Testis (tissue), 3 donors: Measurements from ENCODE around the gene PTN. TPM values are rescaled to one million over a fixed set of nuclear protein-coding genes. Genes with fewer than 3 reads are reported as not detected.
"Not testable (repeated sequence)": the region's sequence is repeated elsewhere in the genome, so short reads cannot be mapped to it uniquely, and the experiment has no call there.

ENCODE experiments used
- DNase-seq: peaks from one replicate; pipeline ENCODE4 v3.0.0-alpha.2; 2019
- H3K27ac ChIP-seq, 2 donors: fragments of 200-600 bp; sonication (generic); one replicate each; pipeline ENCODE4 v1.5.1; 2019
- H3K27me3 ChIP-seq: fragments of 200-600 bp; sonication (generic); one replicate; pipeline ENCODE4 v1.5.1; 2019
- H3K36me3 ChIP-seq: fragments of 200-600 bp; sonication (generic); one replicate; pipeline ENCODE4 v1.5.1; 2017; ENCODE audit warnings: low read depth; ENCODE audit errors: missing control alignments
- H3K4me1 ChIP-seq: fragments of 200-600 bp; sonication (generic); one replicate; pipeline ENCODE4 v1.5.1; 2019
- H3K4me3 ChIP-seq, 2 donors: fragments of 200-600 bp; sonication (generic); one replicate each; pipeline ENCODE4 v1.5.1; 2017 to 2019
- H3K9me3 ChIP-seq: fragments of 200-600 bp; sonication (generic); one replicate; pipeline ENCODE4 v1.5.1; 2017
- CTCF ChIP-seq, 3 experiments: fragments of 450-650 bp in 2 of 3; fragments of 200-600 bp in 1 of 3; sonication (generic) in 1 of 3; IDR thresholded peaks; one replicate each; pipeline ENCODE4 v1.5.1; 2016 to 2019; ENCODE audit warnings: antibody characterized with exemption in 3 of 3, mild to moderate bottlenecking in 2 of 3, moderate library complexity in 1 of 3
- POLR2A ChIP-seq: fragments of 450-650 bp; IDR thresholded peaks from one replicate; pipeline ENCODE4 v1.6.1; 2017; ENCODE audit warnings: antibody characterized with exemption, mild to moderate bottlenecking, moderate library complexity
- WGBS, 2 donors: methylation state at CpG; one replicate each; pipeline ENCODE4 v1.1.5; 2018; 5-methylcytosine and 5-hydroxymethylcytosine counted together
- intact Hi-C: fragments of 100-400 bp; cut with DNase I; formaldehyde crosslinking; loops from one replicate; pipeline ENCODE4 v1.15.1; 2023; ENCODE audit warnings: low total_unique reads
- polyA plus RNA-seq: library from polyadenylated mRNA; stranded (reverse); fragments of 350-450 nt; fragmentation: Illumina TruSeq; extraction: RNeasy Lipid Tissue Mini Kit (QIAGEN cat#74804); gene quantifications from one replicate; pipeline ENCODE4 v1.2.3, GENCODE V29; 2014; ENCODE audit warnings: low read depth, low replicate concordance; ENCODE audit not compliant: insufficient read depth
- total RNA-seq, 2 donors: library from RNA; depleted of rRNA; stranded (reverse); fragments of >200 nt; gene quantifications; one replicate each; pipeline ENCODE4 v1.2.3, GENCODE V29; 2016

Gene PTN
- total and polyA plus RNA-seq, 3 donors from 2014 or later, result 55.8 to 131 (median 80.7) TPM

GRCh38 chr7:137276189-137276588, 67.3 kb downstream of the PTN start:
- Histone ChIP-seq H3K27me3 (no peaks in the 10 kb centered on the region), H3K9me3 (no peaks in the 10 kb centered on the region), H3K4me1 (no peaks in the 10 kb centered on the region), H3K27ac (peak overlapping the region; percentile 17 to 39), H3K4me3 (no peak overlapping the region), H3K36me3 (no peaks in the 10 kb centered on the region)
- intact Hi-C loops, result no loop called here
- DNase-seq, result peak; percentile 47
- WGBS, 2 donors, result 39 to 57% methylated on average over 5 of the region's 5 CpGs
- TF ChIP-seq POLR2A (no peak), CTCF (IDR thresholded peaks at IDR 0.05) (no peak)

- Histone ChIP-seq H3K9me3 (no peaks in the 10 kb centered on the region), H3K36me3 (no peaks in the 10 kb centered on the region), H3K27me3 (no peaks in the 10 kb centered on the region), H3K27ac (no peak overlapping the region), H3K4me1 (no peaks in the 10 kb centered on the region), H3K4me3 (no peak overlapping the region)
- DNase-seq, result no peak
- intact Hi-C loops, result no loop called here
- TF ChIP-seq CTCF (IDR thresholded peaks at IDR 0.05) (no peak), POLR2A (no peak)
- WGBS, 2 donors, result 64 to 70% methylated on average over 5 of the region's 5 CpGs
Measured at GRCh38 chr7:137272249-137272648, 71.3 kb downstream of the PTN start.

- Histone ChIP-seq H3K4me3 (no peak overlapping the region), H3K9me3 (no peaks in the 10 kb centered on the region), H3K27me3 (no peaks in the 10 kb centered on the region), H3K4me1 (no peaks in the 10 kb centered on the region), H3K36me3 (no peaks in the 10 kb centered on the region), H3K27ac (peak overlapping the region; percentile 23 to 68)
- no peak for TF ChIP-seq POLR2A
- TF ChIP-seq CTCF (IDR thresholded peaks at IDR 0.05), result no peak
- WGBS, 2 donors, result 59 to 70% methylated on average over 2 of the region's 2 CpGs
- intact Hi-C loops, result no loop called here
- DNase-seq, result peak; percentile 32
Measured at GRCh38 chr7:137269240-137269639, 74.3 kb downstream of the PTN start.

GRCh38 chr7:137268001-137268865, 75.3 kb downstream of the PTN start:
- intact Hi-C loops, H3K4me1 ChIP-seq, H3K36me3 ChIP-seq, H3K27me3 ChIP-seq, H3K9me3 ChIP-seq: not testable (repeated sequence)
- H3K27ac ChIP-seq, result peak overlapping the region; percentile 23 to 68
- peak overlapping the region; percentile 21 to 26 for H3K4me3 ChIP-seq
- peak; percentile 44 for DNase-seq
- whole genome bisulfite sequencing, 2 donors, result 55 to 56% methylated on average over 21 to 32 of the region's 34 CpGs

- Histone ChIP-seq H3K27ac (peak overlapping the region; percentile 42 to 68), H3K4me1 (no peaks in the 10 kb centered on the region), H3K4me3 (peak overlapping the region in 1 of 2 donors; percentile 15), H3K9me3 (no peaks in the 10 kb centered on the region), H3K27me3 (no peaks in the 10 kb centered on the region), H3K36me3 (no peaks in the 10 kb centered on the region)
- DNase-seq, result peak; percentile 25
- 61 to 68% methylated on average over 4 of the region's 4 CpGs for WGBS, 2 donors
- TF ChIP-seq CTCF (IDR thresholded peaks at IDR 0.05) (no peak), POLR2A (no peak)
- intact Hi-C loops, result no loop called here
Measured at GRCh38 chr7:137266764-137267163, 76.8 kb downstream of the PTN start.

- H3K4me1 ChIP-seq, H3K4me3 ChIP-seq, DNase-seq, H3K27ac ChIP-seq, H3K36me3 ChIP-seq, H3K27me3 ChIP-seq, H3K9me3 ChIP-seq, intact Hi-C loops: not testable (repeated sequence)
- 90 to 91% methylated on average over 7 of the region's 7 CpGs for WGBS, 2 donors
Measured at GRCh38 chr7:137265480-137265879, 78.1 kb downstream of the PTN start.
